IPS-20b (cell line): ENCODE results near the gene CPD.

Experiments
- H3K27ac ChIP-seq: one replicate; pipeline ENCODE4 v1.5.1; 2013; ENCODE audit warnings: low read length
- H3K27me3 ChIP-seq: 2 replicates; pipeline ENCODE4 v1.6.1; 2013; ENCODE audit warnings: mild to moderate bottlenecking, low read length, inconsistent platforms; ENCODE audit not compliant: insufficient read depth
- H3K36me3 ChIP-seq: 2 replicates; pipeline ENCODE4 v1.6.1; 2013; ENCODE audit warnings: low read depth, mild to moderate bottlenecking, inconsistent platforms, low read length, moderate library complexity; ENCODE audit not compliant: insufficient read depth
- H3K4me1 ChIP-seq: 2 replicates; pipeline ENCODE4 v1.6.1; 2013; ENCODE audit warnings: mild to moderate bottlenecking, control low read depth, inconsistent platforms, low read length, moderate library complexity; ENCODE audit not compliant: insufficient read depth
- H3K4me3 ChIP-seq: 2 replicates; pipeline ENCODE4 v1.5.1; 2013; ENCODE audit warnings: mild to moderate bottlenecking, low read length, inconsistent platforms
- H3K9ac ChIP-seq: 2 replicates; pipeline ENCODE4 v1.6.1; 2013; ENCODE audit warnings: low read depth, mild to moderate bottlenecking, inconsistent platforms, low read length, moderate library complexity
- H3K9me3 ChIP-seq: 2 replicates; pipeline ENCODE4 v1.6.1; 2013; ENCODE audit warnings: mild to moderate bottlenecking, low read depth, low read length, inconsistent platforms; ENCODE audit not compliant: insufficient read depth

Gene CPD

DNA sequence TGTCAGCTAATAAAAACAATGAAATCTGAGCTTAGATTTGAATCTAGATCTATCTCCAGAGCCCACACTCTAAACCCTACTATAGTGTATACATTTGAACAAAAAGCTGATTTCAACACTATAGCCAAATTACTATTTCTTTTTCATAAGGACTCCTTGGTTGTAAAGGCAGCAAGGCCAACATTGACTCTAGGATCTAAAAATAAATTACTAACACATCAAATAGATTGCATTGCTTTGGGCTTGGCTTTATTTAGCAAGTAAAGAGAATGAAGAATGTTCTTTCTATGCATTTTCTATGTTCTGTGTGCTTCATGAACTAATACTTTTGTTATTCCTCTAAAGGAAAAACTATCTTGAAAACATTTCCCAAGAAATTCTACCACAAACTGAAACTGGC lies 103.8 kb downstream of the CPD start:
- Histone ChIP-seq H3K9me3 (no peaks in the 10 kb centered on the region), H3K27me3 (no peaks in the 10 kb centered on the region), H3K36me3 (peaks cover 83% of the 10 kb centered on the region), H3K27ac (no peak overlapping the region), H3K4me1 (no peaks in the 10 kb centered on the region), H3K9ac (no peak overlapping the region), H3K4me3 (no peak overlapping the region)

DNA sequence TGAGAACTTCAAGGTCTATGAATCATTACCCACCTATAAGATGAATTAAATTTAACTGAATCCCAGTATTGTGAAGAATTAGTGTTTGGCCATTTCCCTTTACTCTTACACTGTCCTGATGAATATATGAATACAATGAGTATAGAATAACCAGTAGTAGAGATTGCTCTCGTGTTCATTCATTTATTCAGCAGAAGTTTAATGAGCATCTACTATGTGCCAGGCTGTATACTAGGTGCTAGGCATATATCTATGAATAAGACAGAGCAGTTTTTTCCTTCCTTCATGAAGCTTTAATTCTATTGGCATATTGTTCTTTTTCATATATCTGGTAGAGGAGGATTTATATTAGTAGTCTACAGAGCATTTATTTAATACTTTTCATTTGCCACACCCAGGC lies 104.4 kb downstream of the CPD start:
- Histone ChIP-seq H3K27me3 (no peaks in the 10 kb centered on the region), H3K36me3 (peaks cover 86% of the 10 kb centered on the region), H3K9me3 (no peaks in the 10 kb centered on the region), H3K4me3 (no peak overlapping the region), H3K4me1 (no peaks in the 10 kb centered on the region), H3K27ac (no peak overlapping the region), H3K9ac (no peak overlapping the region)

DNA sequence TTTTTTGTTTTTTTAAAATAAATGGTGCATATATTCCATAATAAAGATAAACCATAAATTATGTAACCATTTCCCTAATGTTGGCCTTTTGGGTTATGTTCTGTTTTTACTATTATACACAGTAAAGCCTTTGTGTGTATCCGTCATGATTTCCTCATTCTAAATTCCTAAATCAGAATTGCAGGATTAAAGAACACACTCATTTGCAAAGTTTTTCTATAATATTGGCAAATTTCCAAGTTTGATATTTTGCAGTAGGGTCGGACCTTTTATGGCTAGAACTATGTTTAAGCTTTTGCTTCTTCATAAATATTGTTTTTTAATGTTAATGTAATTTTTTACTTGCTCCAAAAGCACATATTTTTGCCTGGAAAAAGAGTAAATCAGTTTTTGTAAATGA lies 115.1 kb downstream of the CPD start:
- Histone ChIP-seq H3K36me3 (peaks cover 98% of the 10 kb centered on the region), H3K27ac (no peak overlapping the region)

DNA sequence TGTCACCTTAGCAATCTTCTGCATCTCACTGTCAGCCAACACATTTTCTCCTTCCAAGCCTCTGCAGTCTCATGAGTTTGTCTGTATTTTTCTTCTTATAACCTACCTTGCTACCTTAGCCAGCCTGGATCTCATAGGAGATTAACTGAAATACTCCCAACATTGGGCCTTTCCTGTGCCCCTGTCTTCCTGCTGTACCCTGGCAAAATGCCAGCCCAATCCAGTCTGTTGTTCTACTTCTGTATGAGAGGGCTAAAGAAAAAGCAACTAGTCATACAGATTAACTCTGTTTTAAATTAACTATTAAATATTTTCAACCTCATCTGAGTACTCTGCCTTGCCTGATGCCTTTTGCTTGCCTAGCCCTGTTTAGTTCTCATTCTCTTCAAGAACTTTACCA lies 116.9 kb downstream of the CPD start:
- no peak overlapping the region for H3K4me3 ChIP-seq
- H3K27me3 ChIP-seq = no peaks in the 10 kb centered on the region
- H3K4me1 ChIP-seq = no peaks in the 10 kb centered on the region
- peaks cover 95% of the 10 kb centered on the region for H3K36me3 ChIP-seq
- H3K9me3 ChIP-seq = no peaks in the 10 kb centered on the region
- H3K27ac ChIP-seq = no peak overlapping the region
- no peak overlapping the region for H3K9ac ChIP-seq

More for the DNA sequence above, 115.1 kb downstream of the CPD start:
- Histone ChIP-seq H3K4me3 (no peak overlapping the region), H3K4me1 (no peaks in the 10 kb centered on the region), H3K27me3 (no peaks in the 10 kb centered on the region), H3K9me3 (no peaks in the 10 kb centered on the region), H3K9ac (no peak overlapping the region)

DNA sequence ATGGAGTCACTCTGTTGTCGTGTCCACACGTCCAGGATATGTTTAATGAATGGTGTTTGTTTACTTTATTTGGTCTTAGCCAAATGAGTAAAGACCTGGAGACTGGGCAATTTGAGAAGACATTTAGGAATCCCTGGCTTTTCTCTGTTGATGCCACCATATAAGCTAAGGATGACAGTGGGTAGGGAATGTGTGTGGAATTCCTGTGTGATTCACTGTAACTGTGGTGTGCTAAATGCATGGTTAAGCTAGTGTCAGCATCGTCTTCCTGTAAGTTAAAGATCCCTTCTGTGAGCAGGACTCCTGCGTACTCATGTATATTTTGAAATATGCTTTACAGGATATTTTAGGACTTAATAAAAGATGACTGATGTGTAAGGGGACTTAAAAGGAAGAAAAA lies 124.8 kb downstream of the CPD start:
- H3K27me3 ChIP-seq = no peaks in the 10 kb centered on the region
- peaks cover 77% of the 10 kb centered on the region for H3K36me3 ChIP-seq
- no peak overlapping the region for H3K27ac ChIP-seq
- no peaks in the 10 kb centered on the region for H3K9me3 ChIP-seq
- no peak overlapping the region for H3K4me3 ChIP-seq
- peaks cover 9% of the 10 kb centered on the region for H3K4me1 ChIP-seq
- H3K9ac ChIP-seq = no peak overlapping the region

DNA sequence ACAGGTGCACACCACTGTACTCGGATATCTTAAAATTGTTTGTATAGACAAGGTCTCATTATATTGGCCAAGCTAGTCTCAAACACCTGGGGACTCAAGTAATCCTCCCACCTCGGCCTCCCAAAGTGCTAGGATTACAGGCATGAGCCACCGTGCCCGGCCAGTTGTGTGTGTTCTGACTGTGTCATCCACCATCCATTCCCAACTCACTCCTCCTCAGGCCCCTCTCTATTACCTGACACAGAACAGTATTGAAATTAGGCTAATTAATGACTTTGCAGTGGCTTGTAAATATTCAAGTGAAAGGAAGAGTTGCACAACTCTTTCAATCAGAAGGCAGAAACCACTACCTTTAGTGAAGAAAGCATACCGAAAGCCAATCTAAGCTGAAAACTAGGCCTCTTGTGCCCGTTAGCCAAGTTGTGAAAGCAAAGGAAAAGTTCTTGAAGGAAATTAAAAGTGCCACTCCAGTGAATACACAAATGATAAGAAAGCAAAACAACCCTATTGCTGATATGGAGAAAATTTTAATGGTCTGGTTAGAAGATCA lies 127.2 kb downstream of the CPD start:
- H3K4me3 ChIP-seq = no peak overlapping the region
- no peak overlapping the region for H3K9ac ChIP-seq
- peaks cover 60% of the 10 kb centered on the region for H3K36me3 ChIP-seq
- no peaks in the 10 kb centered on the region for H3K27me3 ChIP-seq
- H3K27ac ChIP-seq = no peak overlapping the region
- H3K4me1 ChIP-seq = peaks cover 9% of the 10 kb centered on the region
- no peaks in the 10 kb centered on the region for H3K9me3 ChIP-seq

DNA sequence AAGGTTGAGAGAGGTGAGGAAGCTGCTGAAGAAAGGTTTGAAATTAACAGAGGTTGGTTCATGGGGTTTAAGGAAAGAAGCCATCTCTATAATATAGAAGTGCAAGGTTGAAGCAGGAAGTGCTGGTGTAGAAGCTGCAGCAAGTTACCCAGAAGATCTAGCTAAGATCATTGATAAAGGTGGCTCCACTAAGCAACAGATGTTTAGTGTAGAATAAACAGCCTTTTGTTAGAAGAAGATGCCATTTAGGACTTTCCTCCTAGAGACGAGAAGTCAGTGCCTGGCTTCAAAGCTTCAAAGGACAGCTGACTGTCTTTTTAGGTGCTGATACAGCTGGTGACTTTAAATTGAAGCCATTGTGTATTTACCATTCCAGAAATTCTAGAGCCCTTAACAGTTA lies 127.8 kb downstream of the CPD start:
- peaks cover 9% of the 10 kb centered on the region for H3K4me1 ChIP-seq
- no peak overlapping the region for H3K9ac ChIP-seq
- H3K27me3 ChIP-seq = no peaks in the 10 kb centered on the region
- H3K9me3 ChIP-seq = no peaks in the 10 kb centered on the region
- H3K4me3 ChIP-seq = no peak overlapping the region
- peaks cover 55% of the 10 kb centered on the region for H3K36me3 ChIP-seq
- no peak overlapping the region for H3K27ac ChIP-seq

DNA sequence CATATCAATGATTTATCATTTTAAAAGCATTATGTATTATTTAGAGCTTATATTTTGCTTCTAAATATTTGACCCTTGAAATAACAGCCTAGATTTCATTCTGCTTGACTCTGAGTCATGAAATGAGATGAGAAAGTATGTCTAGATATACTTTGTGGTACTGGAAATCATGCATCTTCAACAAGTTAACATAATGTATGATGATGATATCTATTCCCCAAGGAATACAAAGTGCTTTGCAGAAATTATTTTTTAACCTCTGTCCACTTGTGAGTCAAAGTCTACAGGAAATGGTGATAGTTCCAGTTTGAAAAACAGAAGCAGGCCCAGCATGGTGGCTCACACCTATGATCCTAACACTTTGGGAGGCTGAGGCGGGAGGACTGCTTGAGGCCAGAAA lies 134.6 kb downstream of the CPD start:
- H3K27ac ChIP-seq = no peak overlapping the region
- no peaks in the 10 kb centered on the region for H3K9me3 ChIP-seq
- no peak overlapping the region for H3K9ac ChIP-seq
- no peaks in the 10 kb centered on the region for H3K27me3 ChIP-seq
- no peak overlapping the region for H3K4me3 ChIP-seq
- no peaks in the 10 kb centered on the region for H3K4me1 ChIP-seq
- peaks cover 44% of the 10 kb centered on the region for H3K36me3 ChIP-seq

DNA sequence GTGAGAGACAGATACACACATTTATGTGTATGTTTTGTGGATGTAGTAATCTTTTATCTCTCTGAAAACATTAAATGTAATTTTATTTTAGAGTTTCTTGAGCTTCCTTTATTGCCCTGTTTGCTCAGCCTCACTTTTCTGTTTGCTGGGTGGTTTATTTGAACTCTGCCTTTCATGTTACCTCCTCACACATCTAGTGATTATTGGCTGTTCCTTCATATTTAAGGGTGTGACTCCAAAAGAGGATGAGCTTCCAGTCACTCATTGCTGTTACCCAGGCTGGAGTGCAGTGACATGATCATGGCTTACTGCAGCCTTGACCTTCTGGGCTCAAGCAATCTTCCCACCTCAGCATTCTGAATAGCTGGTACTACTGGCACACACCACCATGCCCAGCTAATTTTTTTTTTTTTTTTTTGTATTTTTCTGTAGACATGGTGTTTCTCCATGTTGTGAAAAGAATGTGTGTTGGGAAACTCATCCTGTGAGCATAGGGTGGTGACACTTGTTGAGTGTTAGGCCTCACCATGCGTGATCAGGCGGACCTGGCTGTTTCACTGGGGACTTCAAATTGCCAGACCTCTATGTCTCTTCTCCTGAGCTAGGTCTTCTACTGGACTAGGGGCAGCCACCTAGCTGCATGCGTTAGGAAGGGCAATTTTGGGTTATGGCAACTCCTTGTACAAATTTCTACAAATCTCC lies 136.3 kb downstream of the CPD start:
- H3K9ac ChIP-seq = no peak overlapping the region
- H3K27me3 ChIP-seq = no peaks in the 10 kb centered on the region
- no peaks in the 10 kb centered on the region for H3K9me3 ChIP-seq
- H3K4me3 ChIP-seq = no peak overlapping the region
- peaks cover 53% of the 10 kb centered on the region for H3K36me3 ChIP-seq
- H3K27ac ChIP-seq = no peak overlapping the region
- no peaks in the 10 kb centered on the region for H3K4me1 ChIP-seq

DNA sequence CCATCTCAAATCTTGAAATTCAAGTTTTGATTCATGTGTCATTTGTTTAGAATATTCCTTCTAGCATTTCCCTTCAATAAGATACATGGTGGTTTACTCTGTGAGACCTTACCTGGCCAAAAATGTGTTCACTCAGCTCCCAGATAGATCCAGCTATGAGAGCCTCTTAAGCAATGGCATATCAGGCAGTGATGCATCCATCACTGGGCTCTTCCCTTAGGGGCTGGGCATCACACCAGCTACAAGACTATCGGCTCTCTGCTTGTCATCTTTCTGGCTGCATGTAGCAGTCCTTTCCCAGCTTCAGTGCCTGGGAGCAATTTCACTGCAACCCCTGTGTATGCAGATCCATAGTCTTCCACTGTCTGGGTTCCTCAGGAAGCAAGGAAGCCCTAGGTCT lies 139.1 kb downstream of the CPD start:
- Histone ChIP-seq H3K4me3 (no peak overlapping the region), H3K9ac (no peak overlapping the region), H3K36me3 (peaks cover 67% of the 10 kb centered on the region), H3K27ac (no peak overlapping the region), H3K4me1 (no peaks in the 10 kb centered on the region), H3K27me3 (no peaks in the 10 kb centered on the region), H3K9me3 (peaks cover 15% of the 10 kb centered on the region)

DNA sequence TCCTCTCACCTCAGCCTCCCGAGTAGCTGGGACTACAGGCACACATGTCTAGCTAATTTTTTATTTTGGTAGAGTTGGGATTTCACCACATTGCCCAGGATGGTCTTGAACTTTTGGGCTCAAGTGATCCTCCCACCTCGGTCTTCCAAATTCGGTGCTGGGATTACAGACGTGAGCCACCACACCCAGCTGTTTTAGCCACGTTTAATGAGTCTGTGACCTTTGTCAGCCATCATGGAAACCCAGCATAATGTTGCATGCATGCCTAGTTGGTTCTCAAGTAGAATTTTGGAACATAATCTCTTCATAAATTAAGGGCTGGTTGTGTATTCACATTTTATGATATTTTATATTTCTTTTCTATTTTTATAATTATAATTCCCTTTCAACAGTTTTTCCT lies 140.4 kb downstream of the CPD start:
- peaks cover 55% of the 10 kb centered on the region for H3K36me3 ChIP-seq

More for the DNA sequence above, 140.4 kb downstream of the CPD start:
- no peak overlapping the region for H3K27ac ChIP-seq
- no peak overlapping the region for H3K9ac ChIP-seq
- no peaks in the 10 kb centered on the region for H3K27me3 ChIP-seq
- no peaks in the 10 kb centered on the region for H3K4me1 ChIP-seq
- H3K4me3 ChIP-seq = no peak overlapping the region
- H3K9me3 ChIP-seq = peaks cover 15% of the 10 kb centered on the region
